Omental fat pad (tissue), 4 donors: ENCODE measurements around the gene SCN8A. TPM values are rescaled to one million over a fixed set of nuclear protein-coding genes. Genes with fewer than 3 reads are reported as not detected.

ENCODE experiments used
- ATAC-seq: fragments of 150-250 bp; one replicate; pipeline ENCODE4 v1.9.1; 2016; ENCODE audit warnings: mild to moderate bottlenecking, moderate library complexity; ENCODE audit not compliant: low FRiP score
- DNase-seq: peaks from one replicate; pipeline ENCODE4 v3.0.0-alpha.2; 2019; ENCODE audit warnings: low spot score
- CTCF ChIP-seq, 3 donors: fragments of 450-650 bp; IDR thresholded peaks; one replicate each; pipeline ENCODE4 v1.5.1; 2016 to 2017; ENCODE audit warnings: antibody characterized with exemption in 3 of 3, mild to moderate bottlenecking in 3 of 3, moderate library complexity in 2 of 3
- total RNA-seq, 4 donors: library from RNA; depleted of rRNA; stranded (reverse); fragments of >200 nt; gene quantifications; one replicate each; pipeline ENCODE4 v1.1.0, GENCODE V29; 2016

The SCN8A gene
- total RNA-seq, 4 donors from 2014 or later, result 0.50 to 1.4 (median 0.67) TPM

- DNase-seq (no peak), ATAC-seq (no peak)
- TF ChIP-seq CTCF (IDR thresholded peaks at IDR 0.05), result no peak
Measured at GRCh38 chr12:51817027-51817953, 226.3 kb downstream of the SCN8A start.

GRCh38 chr12:51818086-51818485 is 227.1 kb downstream of the SCN8A start:
- no peak for DNase-seq
- TF ChIP-seq CTCF (IDR thresholded peaks at IDR 0.05), result no peak
- ATAC-seq, result no peak

GRCh38 chr12:51818566-51819300 is 227.7 kb downstream of the SCN8A start:
- no peak for ATAC-seq
- DNase-seq, result no peak

GRCh38 chr12:51819736-51820525 is 228.9 kb downstream of the SCN8A start:
- DNase-seq (no peak), ATAC-seq (no peak)
- TF ChIP-seq CTCF (IDR thresholded peaks at IDR 0.05), result no peak

More at GRCh38 chr12:51818566-51819300, 227.7 kb downstream of the SCN8A start:
- no peak for TF ChIP-seq CTCF (IDR thresholded peaks at IDR 0.05)

GRCh38 chr12:51820526-51821439 is 229.8 kb downstream of the SCN8A start:
- no peak for TF ChIP-seq CTCF (IDR thresholded peaks at IDR 0.05)
- DNase-seq (no peak), ATAC-seq (peak; percentile 76)
